Measurements from ENCODE around the gene PPP1R12B.
"Not testable (repeated sequence)": the region's sequence is repeated elsewhere in the genome, so short reads cannot be mapped to it uniquely, and the experiment has no call there.

Gene PPP1R12B

GRCh38 chr1:202631076-202631923 is 282.8 kb downstream of the PPP1R12B start:
- DNase-seq (ENCODE audit: low spot score), result no peak
- TF ChIP-seq CTCF (IDR thresholded peaks at IDR 0.05; ENCODE audit: extremely low read depth, insufficient read depth, missing control alignments), result no peak
- in situ Hi-C loops (cut with MboI; ENCODE audit: low pct_unique_long_range_greater_than_20kb, low sequenced_read_pairs, unreplicated experiment), result no loop called here

GRCh38 chr1:202632241-202632640 is 283.7 kb downstream of the PPP1R12B start:
- DNase-seq (ENCODE audit: low spot score), result no peak
- no peak for TF ChIP-seq CTCF (IDR thresholded peaks at IDR 0.05; ENCODE audit: extremely low read depth, insufficient read depth, missing control alignments)
- in situ Hi-C loops (cut with MboI; ENCODE audit: low pct_unique_long_range_greater_than_20kb, low sequenced_read_pairs, unreplicated experiment), result no loop called here

- DNase-seq (ENCODE audit: low spot score); in situ Hi-C loops (cut with MboI; ENCODE audit: low pct_unique_long_range_greater_than_20kb, low sequenced_read_pairs, unreplicated experiment): not testable (repeated sequence)
Measured at GRCh38 chr1:202636171-202636570, 287.7 kb downstream of the PPP1R12B start.

GRCh38 chr1:202637321-202638018 is 289.0 kb downstream of the PPP1R12B start:
- in situ Hi-C loops (cut with MboI; ENCODE audit: low pct_unique_long_range_greater_than_20kb, low sequenced_read_pairs, unreplicated experiment); DNase-seq (ENCODE audit: low spot score): not testable (repeated sequence)

- TF ChIP-seq CTCF (IDR thresholded peaks at IDR 0.05; ENCODE audit: extremely low read depth, insufficient read depth, missing control alignments), result no peak
- in situ Hi-C loops (cut with MboI; ENCODE audit: low pct_unique_long_range_greater_than_20kb, low sequenced_read_pairs, unreplicated experiment), result no loop called here
Measured at GRCh38 chr1:202638019-202638700, 289.7 kb downstream of the PPP1R12B start.

GRCh38 chr1:202638701-202639305 is 290.3 kb downstream of the PPP1R12B start:
- in situ Hi-C loops (cut with MboI; ENCODE audit: low pct_unique_long_range_greater_than_20kb, low sequenced_read_pairs, unreplicated experiment); DNase-seq (ENCODE audit: low spot score): not testable (repeated sequence)

More at GRCh38 chr1:202638019-202638700, 289.7 kb downstream of the PPP1R12B start:
- DNase-seq (ENCODE audit: low spot score), result no peak

- no peak for DNase-seq (ENCODE audit: low spot score)
- in situ Hi-C loops (cut with MboI; ENCODE audit: low pct_unique_long_range_greater_than_20kb, low sequenced_read_pairs, unreplicated experiment), result no loop called here
- no peak for TF ChIP-seq CTCF (IDR thresholded peaks at IDR 0.05; ENCODE audit: extremely low read depth, insufficient read depth, missing control alignments)
Measured at GRCh38 chr1:202639500-202639899, 291.0 kb downstream of the PPP1R12B start.

Data from GM13977 (cell line).